SIG-M5 (cell line): ENCODE results near the gene OR6X1.

Experiments used
- DNase-seq: peaks from one replicate; lab custom pipeline; 2025; lab: John Stamatoyannopoulos, UW

Gene OR6X1, protein sequence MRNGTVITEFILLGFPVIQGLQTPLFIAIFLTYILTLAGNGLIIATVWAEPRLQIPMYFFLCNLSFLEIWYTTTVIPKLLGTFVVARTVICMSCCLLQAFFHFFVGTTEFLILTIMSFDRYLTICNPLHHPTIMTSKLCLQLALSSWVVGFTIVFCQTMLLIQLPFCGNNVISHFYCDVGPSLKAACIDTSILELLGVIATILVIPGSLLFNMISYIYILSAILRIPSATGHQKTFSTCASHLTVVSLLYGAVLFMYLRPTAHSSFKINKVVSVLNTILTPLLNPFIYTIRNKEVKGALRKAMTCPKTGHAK

DNA sequence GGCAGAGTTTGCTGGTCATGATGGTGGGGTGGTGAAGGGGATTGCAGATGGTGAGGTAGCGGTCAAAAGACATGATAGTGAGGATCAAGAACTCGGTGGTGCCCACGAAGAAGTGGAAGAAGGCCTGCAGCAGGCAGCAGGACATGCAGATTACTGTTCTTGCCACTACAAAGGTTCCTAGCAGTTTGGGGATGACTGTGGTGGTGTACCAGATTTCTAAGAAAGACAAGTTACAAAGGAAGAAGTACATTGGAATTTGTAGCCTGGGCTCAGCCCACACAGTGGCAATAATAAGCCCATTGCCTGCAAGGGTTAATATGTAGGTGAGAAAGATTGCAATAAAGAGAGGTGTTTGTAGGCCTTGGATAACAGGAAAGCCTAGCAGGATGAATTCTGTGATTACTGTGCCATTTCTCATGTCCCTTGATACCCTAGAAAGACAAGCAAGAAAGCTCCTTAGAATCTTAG is at the start of gene OR6X1:
Gene OR6X1, minus strand, starts transcription at position 418 of the 468 bp plus-strand sequence. Its CDS starts 0 bp downstream, at position 418.
- no peak for DNase-seq

DNA sequence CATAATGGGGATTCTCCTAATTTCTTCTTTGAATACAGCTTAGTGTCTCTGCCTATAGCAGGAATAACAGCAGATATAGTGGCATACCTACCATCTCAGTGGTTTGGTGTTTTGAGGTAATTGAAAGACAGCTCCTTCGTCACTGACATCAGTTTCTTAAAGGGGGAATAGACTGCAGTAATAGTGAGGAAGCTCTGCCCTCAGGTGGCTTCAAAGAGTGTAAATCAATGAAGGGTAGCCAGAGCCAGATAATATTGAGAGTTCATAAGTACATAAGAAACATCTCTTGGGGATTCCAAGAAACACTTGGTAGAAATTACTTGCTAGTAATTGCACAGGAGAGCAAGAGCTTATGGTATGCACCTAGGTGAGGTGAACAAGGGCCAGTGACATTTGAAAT is 47.4 kb upstream of the OR6X1 start:
- no peak for DNase-seq

DNA sequence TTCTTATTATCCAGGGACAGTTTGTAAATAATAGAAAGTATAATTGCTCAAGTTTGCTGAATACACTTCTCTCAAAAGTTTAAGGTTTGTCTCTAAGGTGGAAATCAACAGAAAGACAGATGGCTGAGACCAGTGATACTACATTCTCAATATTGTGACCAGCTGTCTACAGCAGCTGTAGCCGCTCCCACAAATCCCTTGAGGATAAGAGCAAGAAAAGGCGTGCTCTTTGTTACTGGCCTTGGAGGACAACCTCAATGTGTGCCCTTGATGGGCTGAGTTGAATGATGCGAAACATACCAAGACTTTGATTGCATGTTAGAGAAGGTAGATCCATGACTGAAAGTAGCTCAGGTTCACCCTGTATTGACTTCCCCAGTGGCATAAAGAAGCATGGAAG is 45.7 kb upstream of the OR6X1 start:
- DNase-seq: no peak

DNA sequence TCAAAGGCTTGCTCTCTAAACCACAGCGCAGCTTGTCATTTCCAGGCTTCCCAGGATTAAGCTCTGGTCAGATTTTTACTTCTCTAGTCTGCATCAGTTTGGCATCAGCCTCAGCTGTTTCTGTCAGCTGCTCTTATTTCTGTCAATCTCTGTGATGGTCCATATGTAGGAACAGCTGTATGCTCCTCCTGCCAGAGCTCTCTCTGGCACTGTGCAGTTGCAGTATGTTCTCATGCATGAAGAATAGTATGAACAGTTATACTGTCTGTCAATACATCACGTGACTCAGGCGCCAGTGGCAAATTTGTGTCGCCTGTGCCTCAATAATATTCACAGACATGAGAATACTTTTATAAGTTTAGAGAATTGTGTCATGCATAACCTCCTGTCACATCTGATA is 45.1 kb upstream of the OR6X1 start:
- no peak for DNase-seq

DNA sequence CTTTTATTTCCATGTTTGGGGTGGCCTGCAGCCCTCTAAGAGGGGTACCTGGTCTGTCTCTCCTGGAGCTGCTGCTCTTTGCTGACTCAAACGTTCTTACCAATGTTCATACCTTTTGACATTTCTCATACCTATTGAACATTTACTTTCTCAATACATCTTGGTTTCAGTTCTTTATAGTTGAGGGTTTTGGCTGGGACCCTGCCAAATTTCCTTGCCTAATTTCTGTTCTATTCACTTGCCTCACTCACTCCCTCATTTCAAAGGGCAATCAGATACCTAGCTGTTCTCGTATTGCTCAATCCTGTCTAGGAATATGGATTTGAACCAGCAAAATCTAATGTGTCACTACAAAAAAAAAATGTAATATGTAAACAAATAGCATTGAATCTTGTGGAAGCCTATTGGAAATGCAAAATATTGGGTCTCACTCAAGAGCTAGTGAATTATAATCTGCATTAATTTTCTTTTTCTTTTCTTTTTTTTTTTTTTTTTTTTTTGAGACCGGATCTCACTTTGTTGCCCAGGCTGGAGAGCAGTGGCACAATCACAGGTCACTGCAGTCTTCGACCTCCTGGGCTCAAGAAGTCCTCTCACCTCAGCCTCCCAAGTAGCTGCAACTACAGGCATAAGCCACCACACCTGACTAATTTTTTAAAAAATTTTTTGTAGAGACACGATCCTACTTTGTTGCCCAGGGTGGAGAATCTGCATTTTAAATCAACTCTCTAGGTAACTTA is 44.4 kb upstream of the OR6X1 start:
- no peak for DNase-seq

DNA sequence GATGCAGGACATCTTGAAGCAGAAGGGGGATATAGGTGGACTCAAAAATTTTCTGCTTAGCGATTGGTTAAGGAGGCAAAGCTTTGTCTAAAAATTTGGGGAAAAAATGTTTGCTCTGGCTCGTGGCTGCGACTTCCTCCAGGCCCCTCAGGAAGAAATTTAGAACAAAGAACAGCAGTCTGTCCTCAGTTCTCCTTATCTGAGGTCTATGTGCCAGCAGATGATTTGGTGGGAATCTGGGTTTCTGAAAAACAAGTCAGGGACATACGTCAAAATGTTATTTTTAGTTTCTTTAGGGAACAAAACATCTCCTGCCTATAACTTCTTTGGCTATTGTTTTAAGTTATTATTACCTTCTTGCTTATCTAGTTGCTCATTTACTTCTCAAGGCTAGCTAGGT is 43.8 kb upstream of the OR6X1 start:
- DNase-seq: no peak

DNA sequence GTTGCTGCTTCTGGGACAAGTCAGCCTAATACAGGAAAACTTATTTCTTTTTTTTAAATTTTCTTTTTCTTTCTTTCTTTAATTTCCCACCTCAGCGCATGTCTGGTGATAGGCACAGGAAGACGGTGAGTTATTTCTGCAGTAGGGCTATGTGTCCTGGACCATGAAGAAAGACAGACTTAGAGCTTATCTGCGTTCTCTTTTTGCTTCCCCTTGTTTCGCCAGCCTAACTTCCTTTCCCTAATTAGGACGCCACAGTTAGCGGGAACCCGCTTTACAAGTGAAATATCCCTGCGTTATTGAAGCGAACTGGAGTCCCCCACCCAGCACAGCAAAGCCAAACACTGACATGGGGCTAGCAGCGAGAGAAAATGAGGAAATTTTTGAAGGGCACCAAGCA is 43.2 kb upstream of the OR6X1 start:
- no peak for DNase-seq

DNA sequence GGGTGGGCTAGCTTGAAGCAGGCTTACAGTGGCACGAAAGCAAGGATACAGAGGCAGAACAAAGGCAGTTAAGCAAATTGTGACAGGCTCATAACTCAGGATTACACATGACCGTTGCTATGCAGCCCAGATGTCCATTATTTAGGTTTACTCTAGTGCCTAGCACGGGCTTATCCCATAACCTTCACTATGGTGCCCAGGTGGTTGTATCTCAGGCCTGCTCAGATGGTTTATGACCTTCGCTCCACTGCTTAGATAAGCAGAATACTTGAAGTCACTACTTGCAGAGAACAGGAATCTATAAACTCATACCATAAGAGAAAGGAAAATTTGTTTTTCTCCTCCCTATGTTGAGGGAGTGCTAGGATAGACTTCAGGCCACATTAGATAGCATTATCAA is 42.8 kb upstream of the OR6X1 start:
- no peak for DNase-seq

DNA sequence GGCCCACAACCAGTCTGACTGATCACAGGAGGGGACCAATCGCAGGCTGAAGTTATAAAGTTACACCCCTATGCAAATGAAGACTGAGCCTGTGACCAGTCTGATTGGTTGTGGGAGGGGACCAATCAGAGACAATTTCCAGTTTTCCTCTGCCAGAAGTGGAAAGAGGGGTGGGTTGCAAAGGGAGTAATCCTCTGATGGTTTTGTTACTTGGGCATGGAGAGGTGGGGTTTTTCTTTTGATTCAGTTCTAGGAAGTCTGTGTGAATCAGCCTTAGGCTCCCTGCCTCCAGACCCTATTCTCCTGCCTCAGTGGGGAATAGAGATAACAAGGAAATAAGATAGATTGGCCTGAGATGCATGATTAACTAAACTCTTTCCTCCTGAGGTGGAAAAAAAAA is 41.9 kb upstream of the OR6X1 start:
- DNase-seq: no peak

DNA sequence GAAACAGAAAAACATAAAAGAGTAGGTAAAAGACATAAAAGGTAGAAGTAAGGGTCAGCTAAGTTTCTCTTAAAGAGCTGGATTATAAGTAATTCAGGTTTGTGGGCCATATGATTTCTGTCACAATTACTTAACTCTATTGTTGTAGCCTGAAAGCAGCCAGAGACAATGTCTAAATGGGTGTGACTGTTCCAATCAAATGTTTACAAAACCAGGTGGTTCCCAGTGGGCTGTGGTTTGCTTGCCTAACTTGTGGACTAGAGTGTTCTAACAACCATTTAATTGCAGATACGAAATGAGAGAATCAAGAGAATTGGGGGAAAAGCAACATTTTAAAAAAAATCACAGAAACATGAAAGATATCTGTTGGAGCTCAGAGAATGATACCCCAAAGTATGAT is 29.2 kb upstream of the OR6X1 start:
- no peak for DNase-seq

DNA sequence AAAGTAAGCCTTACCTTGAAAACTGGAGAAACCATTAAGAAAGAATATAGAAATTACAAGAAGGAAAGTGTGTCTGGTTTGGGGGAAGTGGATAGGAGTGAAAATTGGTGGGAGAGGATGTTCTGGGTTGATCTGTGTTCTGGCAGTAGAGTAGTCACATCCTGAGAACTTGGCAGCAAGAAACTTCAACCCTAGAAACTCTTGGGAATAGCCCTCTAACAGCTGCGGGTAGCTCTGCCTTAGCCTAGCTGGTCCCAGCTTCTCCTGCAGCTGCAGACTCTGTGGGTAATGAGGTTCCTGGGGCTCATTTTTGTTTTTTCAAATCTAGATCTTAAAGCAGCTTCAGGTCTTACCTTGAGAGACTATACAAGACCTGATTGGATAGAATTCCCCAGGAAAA is 24.2 kb upstream of the OR6X1 start:
- no peak for DNase-seq

DNA sequence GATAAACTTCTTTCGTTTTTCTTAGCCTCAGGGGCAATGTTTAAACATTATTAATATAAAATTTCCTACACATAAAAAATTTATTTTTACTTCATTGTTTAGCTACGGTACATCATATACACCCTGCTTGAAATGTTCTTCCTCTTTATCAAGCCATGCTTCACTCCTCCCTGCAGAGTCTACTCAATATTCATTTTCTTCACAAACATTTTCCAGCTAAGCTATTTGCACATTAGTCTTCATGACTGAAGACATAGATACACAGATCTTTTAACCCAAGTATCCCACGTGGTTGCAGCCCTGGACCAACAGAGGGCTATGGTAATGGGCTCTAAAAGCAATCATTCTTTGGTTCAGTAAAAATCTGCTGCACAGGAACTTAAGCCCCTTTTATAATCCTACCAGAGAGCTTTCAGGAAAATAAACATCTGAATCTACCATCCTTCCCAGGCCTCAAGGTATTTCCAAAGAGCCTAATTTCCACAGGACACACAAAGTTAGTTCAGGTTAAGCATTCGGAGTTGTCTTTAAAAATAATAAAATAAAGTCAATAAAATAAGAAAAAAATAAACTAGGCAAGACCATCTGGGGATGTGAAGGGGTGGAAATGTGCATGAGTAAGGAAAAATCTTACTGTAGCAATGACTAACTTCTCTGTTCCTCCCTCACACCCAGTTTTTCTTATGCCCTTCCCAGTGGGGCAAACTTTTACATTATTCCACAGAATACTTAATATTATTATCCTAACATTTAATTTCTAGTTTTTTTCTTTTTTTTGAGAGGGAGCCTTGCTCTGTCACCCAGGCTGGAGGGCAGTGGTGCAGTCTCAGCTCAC is 21.6 kb upstream of the OR6X1 start:
- no peak for DNase-seq

DNA sequence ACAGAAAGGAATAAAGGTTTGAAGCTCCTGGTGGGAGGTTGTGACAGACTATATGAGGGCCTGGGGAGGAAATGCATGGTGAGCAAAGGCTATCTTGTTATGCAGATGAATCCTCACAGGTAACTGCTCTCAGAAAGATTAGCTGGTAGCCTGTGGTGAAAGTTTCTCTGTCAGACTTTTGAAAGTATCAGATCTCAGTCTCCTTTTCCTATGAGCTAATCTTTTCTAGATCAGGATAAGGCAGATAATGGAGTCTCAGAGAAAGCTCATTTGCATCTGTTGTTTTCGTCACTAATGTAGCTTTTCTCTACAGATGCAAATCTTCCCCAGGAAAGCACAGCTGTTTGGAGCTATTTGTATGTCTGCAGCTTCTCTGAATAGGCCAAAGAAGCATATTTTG is 21.0 kb upstream of the OR6X1 start:
- DNase-seq: no peak

DNA sequence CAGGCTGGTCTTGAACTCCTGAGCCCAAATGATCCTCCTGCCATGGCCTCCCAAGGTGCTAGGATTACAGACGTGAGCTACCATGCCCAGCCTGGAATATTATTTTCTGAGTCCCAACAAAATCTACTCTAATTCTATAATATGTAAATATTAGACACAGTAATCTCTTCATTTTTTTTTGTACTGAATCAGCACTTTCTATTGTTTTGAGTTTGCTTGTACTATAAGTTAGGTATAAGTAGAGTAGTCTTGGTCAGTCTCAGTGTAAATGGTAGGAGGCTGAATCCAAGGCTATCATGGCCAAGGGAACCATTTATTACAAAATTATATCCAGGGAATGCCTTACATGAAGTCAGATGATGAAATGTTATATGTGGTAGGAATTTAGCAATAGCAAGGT is 19.6 kb upstream of the OR6X1 start:
- DNase-seq: no peak

DNA sequence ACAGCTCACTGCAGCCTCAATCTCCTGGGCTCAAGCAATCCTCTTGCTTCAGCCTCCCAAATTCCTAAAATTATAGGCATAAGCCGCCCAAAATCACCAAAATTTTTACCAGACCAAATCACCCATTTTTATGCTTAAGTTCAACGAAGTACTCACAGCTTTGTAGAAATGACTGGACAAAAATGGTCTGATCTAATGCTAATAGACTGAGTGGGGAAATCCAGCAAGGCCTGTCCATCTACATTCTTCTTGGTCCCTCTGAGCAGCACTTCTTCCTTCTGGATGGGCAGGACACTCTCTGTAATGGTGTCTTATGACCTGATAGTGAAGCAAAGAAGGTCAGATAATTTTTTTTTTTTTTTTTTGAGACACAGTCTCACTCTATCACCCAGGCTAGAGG is 18.7 kb upstream of the OR6X1 start:
- no peak for DNase-seq

DNA sequence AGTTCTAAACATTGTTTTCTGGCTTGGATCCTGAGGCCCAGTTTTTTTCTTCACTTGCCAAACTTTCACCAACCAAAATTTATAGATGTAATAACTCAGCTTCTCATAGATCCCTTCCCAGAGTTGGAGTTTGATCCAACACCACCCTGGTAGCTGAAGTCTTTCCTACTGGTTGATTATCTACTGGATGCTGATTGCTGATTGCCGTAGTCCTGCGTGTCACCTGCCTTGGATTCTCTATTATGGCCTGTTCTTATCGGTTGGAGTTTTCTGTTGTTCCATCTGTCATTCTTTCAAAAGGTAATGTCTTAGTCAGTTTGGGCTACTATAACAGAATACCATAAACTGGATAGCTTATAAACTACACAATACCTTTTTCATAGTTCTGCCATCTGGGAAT is 17.3 kb upstream of the OR6X1 start:
- no peak for DNase-seq

DNA sequence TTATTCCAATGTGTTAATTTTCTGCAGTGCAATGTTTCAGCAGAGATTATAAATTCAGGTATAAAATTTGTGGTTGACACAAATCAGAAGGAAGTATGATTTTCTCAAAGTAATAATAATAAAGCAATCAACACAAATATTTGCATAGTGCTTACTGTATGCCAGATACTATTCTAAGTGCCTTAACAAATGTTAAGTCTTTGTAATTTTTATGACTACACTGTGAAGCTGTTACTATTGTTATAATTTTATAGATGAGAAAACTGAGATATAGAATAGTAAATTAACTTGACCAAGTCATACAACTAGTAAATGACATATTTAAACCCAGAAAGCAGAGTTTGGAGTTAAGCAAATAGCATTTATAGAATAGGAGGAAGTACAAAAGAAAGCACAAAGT is 16.4 kb upstream of the OR6X1 start:
- no peak for DNase-seq

DNA sequence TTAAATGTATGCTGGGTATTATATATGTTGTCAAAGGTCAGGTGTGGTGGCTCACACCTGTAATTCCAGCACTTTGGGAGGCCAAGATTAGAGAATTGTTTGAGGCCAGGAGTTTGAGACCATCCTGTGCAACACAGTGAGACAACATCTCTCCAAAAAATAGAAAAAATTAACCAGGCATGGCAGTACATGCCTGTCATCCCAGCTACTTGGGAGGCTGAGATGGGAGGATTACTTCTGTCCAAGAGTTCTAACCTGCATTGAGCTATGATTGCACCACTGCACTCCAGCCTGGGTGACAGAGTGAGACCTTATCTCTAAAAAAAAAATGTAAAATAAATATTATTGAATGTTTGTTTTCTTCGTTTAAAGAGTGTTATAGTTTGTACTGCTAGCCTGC is 11.3 kb upstream of the OR6X1 start:
- no peak for DNase-seq

DNA sequence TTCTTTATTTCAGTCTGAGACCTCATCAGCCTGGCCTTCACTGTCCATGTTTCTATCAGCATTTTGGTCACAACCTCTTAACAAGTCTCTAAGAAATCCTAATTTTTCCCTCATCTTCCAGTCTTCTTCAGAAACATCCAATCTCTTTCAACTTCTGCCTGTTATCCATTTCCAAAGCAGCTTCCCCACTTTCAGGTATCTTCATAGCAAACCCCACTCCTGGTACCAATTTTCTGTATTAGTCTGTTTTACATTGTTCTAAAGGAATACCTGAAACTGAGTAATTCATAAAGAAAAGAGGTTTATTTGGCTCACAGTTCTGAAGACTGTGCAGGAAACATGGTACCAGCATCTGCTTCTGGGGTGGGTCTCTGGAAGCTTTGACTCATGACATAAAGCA is 8.1 kb upstream of the OR6X1 start:
- DNase-seq: no peak

DNA sequence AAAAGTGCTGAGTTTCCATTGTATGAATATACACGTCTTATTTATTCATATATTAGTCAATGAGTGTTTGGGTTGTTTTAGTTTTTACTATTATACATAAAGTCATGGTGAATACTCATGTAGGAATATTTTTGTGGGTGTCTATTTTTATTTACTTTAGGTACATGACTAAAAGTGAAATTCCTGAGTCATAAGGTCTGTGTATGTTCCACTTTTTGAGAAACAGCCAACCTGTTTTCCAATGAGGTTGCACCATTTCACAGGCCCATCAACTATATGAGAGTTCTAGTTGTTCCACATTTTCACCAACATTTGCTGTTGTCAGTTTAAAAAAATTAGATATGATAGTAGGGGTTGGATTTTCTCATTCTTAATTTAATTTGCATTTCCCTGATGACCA is 6.6 kb upstream of the OR6X1 start:
- DNase-seq: no peak

DNA sequence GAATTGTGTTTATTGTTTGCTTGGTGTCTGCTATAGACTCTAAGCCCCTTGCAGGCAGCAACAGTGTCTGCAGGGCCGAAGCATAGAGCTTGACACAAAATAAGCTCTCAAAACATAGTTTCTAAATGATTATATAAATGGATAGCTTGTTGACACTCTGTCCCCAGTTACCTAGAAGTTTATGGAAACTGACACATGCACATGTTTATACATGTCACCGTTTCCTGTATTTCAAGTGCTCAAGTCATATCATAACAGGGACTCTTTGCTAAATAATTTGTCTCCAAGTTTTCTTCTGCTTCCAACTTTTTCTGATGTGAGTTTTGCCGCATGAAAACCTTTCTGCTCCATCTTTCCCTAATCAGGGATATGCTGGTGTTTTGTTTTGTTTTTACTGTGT is 3.7 kb upstream of the OR6X1 start:
- DNase-seq: no peak

DNA sequence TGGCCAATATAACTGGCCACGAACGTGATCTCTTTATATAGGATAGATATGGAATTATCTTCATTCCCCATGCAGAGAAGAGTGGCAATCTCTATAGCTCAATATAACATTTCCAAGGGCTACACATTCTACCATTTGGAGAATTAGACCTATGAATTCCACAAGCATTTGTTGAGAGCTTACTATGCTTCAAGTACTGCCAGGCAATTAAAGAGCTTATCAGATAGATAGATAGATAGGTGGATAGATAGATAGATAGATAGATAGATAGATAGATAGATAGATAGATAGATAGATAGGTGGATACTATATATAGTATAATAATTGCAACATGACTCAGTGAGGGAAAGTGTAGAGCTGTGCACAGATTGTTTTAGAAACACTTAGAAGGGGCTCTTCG is 1.5 kb upstream of the OR6X1 start:
- DNase-seq: no peak

DNA sequence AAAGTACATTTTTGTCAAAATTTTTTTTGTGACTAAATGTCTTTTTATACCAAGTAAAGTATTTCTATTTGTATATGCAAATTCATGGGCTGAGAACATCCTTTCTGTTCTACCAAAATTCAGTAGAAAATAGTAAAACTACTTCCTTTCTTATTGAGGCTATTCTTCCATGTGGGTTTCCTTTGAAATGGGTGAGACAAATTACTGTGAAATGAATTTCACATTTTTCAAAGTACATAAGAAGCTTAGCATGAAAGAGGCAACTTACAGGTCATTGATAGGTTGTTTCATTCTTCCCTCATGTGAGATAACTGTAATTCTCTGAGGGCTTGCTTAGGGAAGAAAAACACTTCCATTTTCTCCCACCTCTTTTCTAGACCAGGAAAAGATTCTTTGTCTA is 1.0 kb upstream of the OR6X1 start:
- DNase-seq: no peak
